Activated CD4-positive, alpha-beta T cell treated with anti-CD3 and anti-CD28 coated beads, Interleukin-2, amount 50 U/mL, for 16 hours (primary cell): ENCODE measurements around the gene KLF16.
A peak's percentile ranks its signal among the peaks of the same experiment; 100 is the strongest.

ENCODE experiments used
- DNase-seq: peaks from one replicate; pipeline ENCODE4 v3.0.0-alpha.2; 2020

KLF16 gene

DNA sequence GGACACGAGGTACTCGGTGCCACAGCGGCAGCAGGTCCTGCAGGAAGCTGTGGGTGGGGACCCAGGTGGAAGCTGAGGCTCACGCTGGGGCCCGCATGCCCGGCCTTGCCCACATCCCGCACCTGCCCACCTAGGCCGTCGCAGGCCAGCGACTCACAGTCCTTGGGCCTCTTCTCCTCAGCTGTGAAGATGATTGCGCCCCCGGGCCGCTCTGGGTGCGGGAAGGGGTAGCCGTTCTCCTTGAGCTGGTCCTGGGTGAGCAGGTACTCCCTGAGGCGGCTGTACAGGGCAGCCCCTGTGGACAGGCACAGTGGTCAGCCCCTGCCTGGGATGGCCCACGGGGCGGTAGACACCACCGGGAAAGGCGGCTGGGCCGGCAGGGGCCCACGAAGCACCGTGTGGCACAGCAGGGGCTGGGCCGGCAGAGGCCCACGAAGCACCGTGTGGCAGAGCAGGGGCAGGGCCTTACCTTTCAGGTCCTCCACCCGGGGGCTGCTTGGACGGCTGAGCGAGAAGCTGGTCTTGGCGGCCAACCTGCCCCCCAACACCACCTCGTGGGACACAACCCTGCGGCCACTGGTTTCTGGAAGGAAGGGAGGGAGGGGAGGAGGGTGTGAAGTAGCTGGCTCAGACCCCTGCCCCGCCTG is 44.7 kb downstream of the KLF16 start:
- DNase-seq: no peak

GRCh38 chr19:1817553-1818179 is 45.7 kb downstream of the KLF16 start:
- no peak for DNase-seq

GRCh38 chr19:1816530-1817298 is 46.7 kb downstream of the KLF16 start:
- no peak for DNase-seq

- no peak for DNase-seq
Observed at GRCh38 chr19:1815605-1816529, 47.5 kb downstream of the KLF16 start.

DNA sequence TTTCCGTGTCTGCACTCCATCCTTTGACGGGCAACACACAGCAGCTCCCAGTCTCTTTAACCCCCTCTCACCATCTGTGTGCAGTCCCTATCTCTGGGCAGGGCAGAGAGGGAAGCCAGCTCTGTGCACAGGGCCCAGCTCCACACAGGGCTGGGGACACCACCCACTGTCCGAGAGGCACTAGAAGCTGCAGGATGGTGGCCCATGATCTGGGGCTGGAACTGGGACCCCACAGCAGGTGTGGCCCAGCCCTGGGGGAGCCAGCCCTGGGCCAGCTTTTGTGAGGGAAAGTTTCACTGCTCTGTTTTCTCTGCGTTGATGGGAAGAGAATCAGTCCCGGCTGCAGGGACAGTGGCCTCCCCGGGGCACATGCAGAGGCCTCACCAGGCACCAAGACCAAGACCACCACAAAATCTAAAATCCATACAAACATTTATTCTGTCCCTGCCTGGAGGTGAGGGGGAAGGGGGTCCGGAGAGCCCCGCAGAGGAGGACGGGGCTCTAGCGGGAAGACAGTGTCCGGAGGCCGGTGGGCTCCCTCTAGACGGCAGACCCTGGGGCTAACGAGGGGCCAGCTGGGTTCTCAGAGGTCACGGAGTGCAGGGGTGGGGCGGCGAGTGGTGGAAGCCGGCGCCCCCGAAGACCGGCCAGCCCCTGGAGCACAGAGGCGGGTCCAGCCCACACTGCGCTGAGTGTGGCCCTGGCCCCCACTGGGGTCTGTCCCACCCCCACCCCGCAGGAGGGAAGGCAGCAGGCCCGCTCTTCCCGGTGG is 48.4 kb downstream of the KLF16 start:
- no peak for DNase-seq

GRCh38 chr19:1814391-1814790 is 49.0 kb downstream of the KLF16 start:
- no peak for DNase-seq

DNA sequence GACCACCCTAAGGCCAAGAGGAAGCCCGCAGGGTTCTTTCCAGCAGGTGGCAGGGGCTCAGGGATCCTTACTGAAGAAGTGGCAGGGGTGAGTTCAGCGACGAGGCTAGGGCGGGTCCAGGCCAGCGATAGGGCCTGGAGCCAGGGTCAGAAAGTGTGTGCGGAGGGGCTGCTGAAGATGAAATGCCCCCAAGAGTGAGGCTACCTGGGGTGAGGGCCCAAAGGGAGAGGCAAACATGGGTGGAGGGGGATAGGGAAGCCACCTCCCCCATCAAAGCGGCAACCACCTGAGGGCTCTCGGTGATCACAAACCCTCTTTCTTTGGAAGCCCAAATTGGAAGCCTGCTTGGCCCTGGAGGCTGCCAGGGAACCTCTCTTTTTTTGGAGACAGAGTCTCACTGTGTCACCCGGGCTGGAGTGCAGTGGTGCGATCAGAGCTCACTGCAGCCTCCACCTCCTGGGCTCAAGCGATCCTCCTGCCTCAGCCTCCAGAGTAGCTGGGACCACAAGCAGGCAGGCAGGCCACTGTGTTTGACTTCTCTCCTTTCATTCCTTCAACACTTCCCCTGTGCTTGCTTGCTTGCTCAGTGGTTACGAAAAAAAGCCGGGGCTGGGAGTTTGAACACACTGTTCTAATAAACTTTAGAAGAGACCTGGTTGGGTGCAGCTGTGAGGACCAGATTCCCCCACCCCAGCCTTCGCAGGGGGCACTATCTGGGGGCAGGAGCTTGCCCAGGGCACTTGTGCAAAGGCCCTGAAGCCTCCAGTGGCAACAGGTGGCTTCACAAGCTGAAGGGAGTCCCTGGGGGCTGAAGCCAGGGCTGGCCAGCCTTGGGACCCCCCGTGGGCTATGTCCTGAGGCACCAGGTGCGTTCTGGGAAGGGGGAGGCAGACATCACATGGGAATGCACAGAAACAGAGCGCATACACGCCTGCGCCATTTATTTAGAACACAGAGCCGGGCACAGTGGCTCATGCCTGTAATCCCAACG is 49.9 kb downstream of the KLF16 start:
- no peak for DNase-seq

- DNase-seq: peak; percentile 96
Observed at GRCh38 chr19:1812426-1813191, 50.8 kb downstream of the KLF16 start.

DNA sequence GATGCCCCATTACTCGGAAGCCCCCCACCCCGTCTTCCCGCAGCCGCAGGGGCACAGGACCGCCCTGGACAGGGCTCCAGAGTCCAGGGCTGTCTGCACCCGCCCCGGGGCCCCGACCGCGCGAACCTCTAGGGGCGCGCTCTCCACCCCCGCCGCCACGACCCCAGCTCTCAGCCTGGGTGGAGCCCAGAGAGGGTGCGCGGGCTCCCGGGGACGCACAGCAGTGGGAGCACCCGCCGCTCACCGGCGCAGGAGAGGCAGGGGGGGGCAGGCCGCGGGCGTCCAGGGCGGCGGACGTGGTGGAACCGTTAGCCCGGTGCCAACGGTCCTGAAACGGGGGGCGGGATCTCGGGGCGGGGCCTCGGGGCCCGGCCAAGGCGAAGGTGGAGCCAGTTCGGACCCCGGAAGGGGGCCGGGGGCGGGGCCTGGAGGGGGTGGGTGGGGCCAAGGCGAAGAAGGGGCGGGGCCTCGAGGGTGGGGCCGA is 51.4 kb downstream of the KLF16 start, which contains the start of gene ATP8B3:
Gene ATP8B3 (minus strand): TSS at position 335 of the 484 bp plus-strand sequence. CDS start 540 bp downstream, outside the sequence.
- DNase-seq: peak; percentile 89

DNA sequence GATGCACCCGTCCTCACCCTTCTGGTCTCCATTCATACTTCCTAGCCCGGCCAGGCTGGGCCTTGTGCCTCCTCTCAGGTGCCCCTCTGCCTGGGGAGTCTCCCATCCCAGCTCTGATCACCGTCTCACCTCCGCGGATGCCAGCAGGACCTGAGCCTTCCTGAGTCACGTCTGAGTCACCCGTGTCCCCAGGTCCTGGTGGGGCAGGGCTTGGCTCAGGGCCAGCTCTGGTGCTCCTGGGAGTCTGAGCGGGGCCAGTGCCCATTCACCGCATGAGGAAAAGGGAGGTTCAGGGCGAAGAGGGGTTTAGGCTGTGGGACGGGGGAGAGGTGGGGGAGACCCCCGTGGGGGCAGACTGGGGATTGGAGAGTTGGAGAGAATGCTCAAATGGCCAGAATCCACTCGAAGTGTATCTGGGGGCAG is 51.9 kb downstream of the KLF16 start:
- peak; percentile 30 for DNase-seq

- DNase-seq: no peak
Observed at GRCh38 chr19:1810439-1811160, 52.8 kb downstream of the KLF16 start.

- DNase-seq: no peak
Observed at GRCh38 chr19:1809678-1810077, 53.7 kb downstream of the KLF16 start.

GRCh38 chr19:1808395-1808731 is 55.0 kb downstream of the KLF16 start:
- no peak for DNase-seq

DNA sequence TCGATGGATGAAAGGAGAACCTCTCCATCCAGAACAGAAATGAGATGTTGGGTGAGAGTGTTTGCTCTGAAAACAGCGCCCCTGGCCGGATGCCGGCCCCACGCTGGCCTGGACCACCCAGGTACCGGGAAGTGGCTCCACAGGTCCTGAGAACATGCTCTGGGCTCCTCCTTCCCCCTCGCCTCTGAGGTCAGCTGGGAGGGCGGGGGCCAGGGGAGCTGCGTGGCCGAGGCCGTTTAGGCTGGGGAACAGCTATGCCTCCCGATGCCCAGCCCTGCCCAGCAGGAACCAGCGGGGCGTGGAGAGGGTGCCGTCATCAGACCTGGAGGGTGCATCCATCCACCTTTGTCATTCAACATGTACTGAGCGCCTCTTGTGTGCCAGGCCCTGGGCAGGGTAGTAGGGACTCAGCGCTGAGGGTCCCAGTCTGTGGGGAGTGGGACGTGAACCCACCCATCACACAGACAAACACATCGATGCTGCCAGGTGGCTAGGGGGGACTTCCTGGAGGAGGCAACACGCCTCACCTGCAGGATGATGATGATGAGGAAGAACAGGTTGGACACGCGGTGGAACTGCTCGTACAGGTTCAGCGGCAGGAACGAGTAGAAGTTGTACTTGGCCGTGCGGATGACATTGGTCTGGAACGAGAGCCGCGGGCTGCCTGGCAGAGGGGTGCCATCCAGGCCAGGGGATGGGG is 55.5 kb downstream of the KLF16 start:
- DNase-seq: no peak

DNA sequence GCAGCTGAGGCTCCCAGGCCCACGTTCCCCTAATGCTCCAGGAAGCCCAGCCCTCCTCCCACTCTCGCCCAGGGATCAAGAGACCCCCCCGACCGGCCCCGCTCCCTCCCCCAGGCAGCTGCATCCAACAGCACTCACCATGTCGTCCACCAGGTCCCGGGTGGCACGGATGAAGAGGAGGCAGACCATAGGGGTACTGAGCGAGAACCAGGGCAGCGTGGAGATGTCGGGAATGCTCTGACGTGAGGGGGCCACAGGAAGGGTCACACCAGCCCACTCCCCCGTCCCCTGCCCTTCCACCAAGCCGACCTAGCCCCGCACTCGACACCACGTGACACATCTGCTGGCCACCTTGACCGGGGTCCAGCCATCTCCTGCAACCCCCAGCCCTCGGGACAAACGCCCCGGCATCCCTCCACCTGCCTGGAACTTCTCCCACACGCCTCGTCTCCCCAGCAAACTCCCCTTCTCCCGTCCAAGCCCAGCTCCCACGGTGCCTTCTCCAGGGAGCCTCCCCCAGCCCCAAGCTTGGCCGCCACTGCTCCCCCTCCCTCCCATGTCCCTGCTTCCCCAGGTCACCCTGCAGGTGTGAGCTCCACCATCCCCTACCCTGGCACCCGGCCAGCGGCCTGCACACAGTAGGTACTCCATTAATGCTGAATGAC is 56.2 kb downstream of the KLF16 start:
- no peak for DNase-seq

GRCh38 chr19:1806184-1807029 is 57.0 kb downstream of the KLF16 start:
- DNase-seq: no peak
